Suprapubic skin (tissue), 4 donors: Measurements from ENCODE around the gene PSME3IP1.

ENCODE experiments used
- CTCF ChIP-seq, 2 donors: fragments of 200-600 bp in 1 of 2; fragments of 450-650 bp in 1 of 2; sonication (generic) in 1 of 2; IDR thresholded peaks; one replicate each; pipeline ENCODE4 v1.5.1; 2016 to 2019; ENCODE audit warnings: antibody characterized with exemption in 2 of 2, mild to moderate bottlenecking in 1 of 2, moderate library complexity in 1 of 2
- EP300 ChIP-seq: sonication (generic); formaldehyde crosslinking; IDR thresholded peaks from one replicate; pipeline ENCODE4 v1.6.1; 2017; ENCODE audit warnings: antibody characterized with exemption
- POLR2A ChIP-seq, 2 donors: fragments of 450-650 bp; IDR thresholded peaks; one replicate each; pipeline ENCODE4 v1.6.1; 2017; ENCODE audit warnings: antibody characterized with exemption in 2 of 2, mild to moderate bottlenecking in 2 of 2, moderate library complexity in 2 of 2
- POLR2AphosphoS5 ChIP-seq, 3 donors: sonication (generic); formaldehyde crosslinking; IDR thresholded peaks; one replicate each; pipeline ENCODE4 v1.6.1; 2017; ENCODE audit warnings: antibody characterized with exemption in 3 of 3

- no peak for TF ChIP-seq CTCF (IDR thresholded peaks at IDR 0.05)
- no peak for TF ChIP-seq POLR2A (IDR thresholded peaks at IDR 0.05)
- TF ChIP-seq EP300, result no peak
- TF ChIP-seq POLR2AphosphoS5 (IDR thresholded peaks at IDR 0.05), result no peak
These were observed 41.1 kb upstream of the PSME3IP1 start for GRCh38 chr16:57226701-57227621.
